PFSK-1 (cell line): ENCODE data around the gene TMEM52B.

Experiments used
- FOXP2 ChIP-seq: optimal IDR thresholded peaks from 2 replicates; pipeline ENCODE3; 2011; ENCODE audit warnings: borderline replicate concordance, control low read depth, inconsistent platforms; ENCODE audit not compliant: insufficient read depth; ENCODE audit errors: extremely low read length, extremely low read depth
- POLR2AphosphoS5 ChIP-seq: IDR thresholded peaks from 2 replicates; pipeline ENCODE4 v1.6.1; 2012; ENCODE audit warnings: low read depth, mild to moderate bottlenecking, control low read depth, low read length, moderate library complexity
- REST ChIP-seq, 2 experiments: IDR thresholded peaks; 2 replicates each; pipeline versions ENCODE4 v1.6.1 to v1.8.0; 2011 to 2012; ENCODE audit warnings: low read depth in 2 of 2, low read length in 2 of 2, control low read depth in 1 of 2, inconsistent platforms in 1 of 2, mild to moderate bottlenecking in 1 of 2, moderate library complexity in 1 of 2; ENCODE audit not compliant: insufficient read depth in 1 of 2
- SIN3A ChIP-seq: IDR thresholded peaks from 2 replicates; pipeline ENCODE4 v1.6.1; 2012; ENCODE audit warnings: mild to moderate bottlenecking, low read length, moderate library complexity, borderline replicate concordance; ENCODE audit not compliant: insufficient read depth
- TAF1 ChIP-seq: IDR thresholded peaks from 2 replicates; pipeline ENCODE4 v1.6.1; 2012; ENCODE audit warnings: low read length, control low read depth, borderline replicate concordance; ENCODE audit not compliant: insufficient read depth

The TMEM52B gene

GRCh38 chr12:10167599-10167998 is 11.2 kb upstream of the TMEM52B start:
- no peak for TF ChIP-seq TAF1
- TF ChIP-seq POLR2AphosphoS5: no peak
- TF ChIP-seq SIN3A: no peak
- TF ChIP-seq FOXP2: no peak
- no peak for TF ChIP-seq REST (IDR thresholded peaks at IDR 0.05; ENCODE audit: insufficient read depth in 1 of 2, low read depth in 2 of 2, low read length in 2 of 2)

- TF ChIP-seq POLR2AphosphoS5 (no peak), REST (IDR thresholded peaks at IDR 0.05; ENCODE audit: insufficient read depth in 1 of 2, low read depth in 2 of 2, low read length in 2 of 2) (no peak), SIN3A (no peak), TAF1 (no peak), FOXP2 (no peak)
These were observed 9.7 kb upstream of the TMEM52B start for GRCh38 chr12:10169104-10169503.

GRCh38 chr12:10170216-10170615 is 8.6 kb upstream of the TMEM52B start:
- TF ChIP-seq TAF1 (no peak), POLR2AphosphoS5 (no peak), SIN3A (no peak), FOXP2 (no peak), REST (IDR thresholded peaks at IDR 0.05; ENCODE audit: insufficient read depth in 1 of 2, low read depth in 2 of 2, low read length in 2 of 2) (no peak)

GRCh38 chr12:10171973-10172728 is 6.7 kb upstream of the TMEM52B start, which contains the start of gene OLR1:
Gene OLR1 (minus strand): TSS chr12:10172132. CDS start chr12:10172077, 55 bp downstream.
- TF ChIP-seq SIN3A (no peak), POLR2AphosphoS5 (no peak), REST (IDR thresholded peaks at IDR 0.05; ENCODE audit: insufficient read depth in 1 of 2, low read depth in 2 of 2, low read length in 2 of 2) (no peak), TAF1 (no peak), FOXP2 (no peak)
